LNCaP clone FGC (cell line): ENCODE data around the gene RAET1E.
"Not testable (repeated sequence)": the region's sequence is repeated elsewhere in the genome, so short reads cannot be mapped to it uniquely, and the experiment has no call there.

ENCODE experiments used
- DNase-seq: peaks from one replicate; pipeline ENCODE4 v3.0.0-alpha.2; 2011; ENCODE audit warnings: low read depth
- H3K4me3 ChIP-seq: 2 replicates; pipeline ENCODE4 v1.5.1; 2011; ENCODE audit warnings: mild to moderate bottlenecking, low read depth, low read length, control low read depth
- TF ChIP-seq, protein P1 (sequence below): IDR thresholded peaks from 2 replicates; pipeline ENCODE4 v1.5.1; 2012; ENCODE audit warnings: mild to moderate bottlenecking; ENCODE audit not compliant: control insufficient read depth, insufficient read depth; ENCODE audit errors: extremely low read depth

Gene RAET1E

DNA sequence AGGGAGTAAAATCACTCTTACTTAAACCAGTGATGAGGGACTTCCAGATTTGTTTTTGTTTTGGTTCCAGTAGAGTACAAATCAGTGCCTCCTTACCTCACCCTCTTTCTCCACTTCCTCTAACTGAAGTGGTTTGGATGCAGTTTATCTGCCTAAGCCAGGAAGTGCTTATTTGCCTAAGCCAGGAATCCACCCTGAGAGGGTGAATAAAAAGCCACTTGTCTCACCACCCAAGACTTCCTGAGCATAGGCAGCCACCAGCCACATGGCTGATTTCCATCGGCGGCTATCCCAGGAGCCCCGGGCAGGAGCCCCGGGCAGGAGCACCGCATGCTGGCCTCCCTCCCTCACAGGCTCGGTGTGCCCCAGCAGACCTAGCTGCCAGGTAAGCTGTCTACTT is 45.7 kb downstream of the RAET1E start:
- TF ChIP-seq, protein P1, sequence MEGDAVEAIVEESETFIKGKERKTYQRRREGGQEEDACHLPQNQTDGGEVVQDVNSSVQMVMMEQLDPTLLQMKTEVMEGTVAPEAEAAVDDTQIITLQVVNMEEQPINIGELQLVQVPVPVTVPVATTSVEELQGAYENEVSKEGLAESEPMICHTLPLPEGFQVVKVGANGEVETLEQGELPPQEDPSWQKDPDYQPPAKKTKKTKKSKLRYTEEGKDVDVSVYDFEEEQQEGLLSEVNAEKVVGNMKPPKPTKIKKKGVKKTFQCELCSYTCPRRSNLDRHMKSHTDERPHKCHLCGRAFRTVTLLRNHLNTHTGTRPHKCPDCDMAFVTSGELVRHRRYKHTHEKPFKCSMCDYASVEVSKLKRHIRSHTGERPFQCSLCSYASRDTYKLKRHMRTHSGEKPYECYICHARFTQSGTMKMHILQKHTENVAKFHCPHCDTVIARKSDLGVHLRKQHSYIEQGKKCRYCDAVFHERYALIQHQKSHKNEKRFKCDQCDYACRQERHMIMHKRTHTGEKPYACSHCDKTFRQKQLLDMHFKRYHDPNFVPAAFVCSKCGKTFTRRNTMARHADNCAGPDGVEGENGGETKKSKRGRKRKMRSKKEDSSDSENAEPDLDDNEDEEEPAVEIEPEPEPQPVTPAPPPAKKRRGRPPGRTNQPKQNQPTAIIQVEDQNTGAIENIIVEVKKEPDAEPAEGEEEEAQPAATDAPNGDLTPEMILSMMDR: no peak
- no peak for DNase-seq
- H3K4me3 ChIP-seq: no peak overlapping the region

- DNase-seq: no peak
- no peak overlapping the region for H3K4me3 ChIP-seq
- TF ChIP-seq, protein P1: no peak
Observed at GRCh38 chr6:149851461-149852110, 46.3 kb downstream of the RAET1E start.

GRCh38 chr6:149848343-149848742 is 49.6 kb downstream of the RAET1E start:
- DNase-seq, H3K4me3 ChIP-seq: not testable (repeated sequence)
